ENCODE measurements around the gene EHBP1. TPM values are rescaled to one million over a fixed set of nuclear protein-coding genes. Genes with fewer than 3 reads are reported as not detected.

Gene EHBP1
- total RNA-seq, 1 donor from 2014 or later = 26.1 TPM

DNA sequence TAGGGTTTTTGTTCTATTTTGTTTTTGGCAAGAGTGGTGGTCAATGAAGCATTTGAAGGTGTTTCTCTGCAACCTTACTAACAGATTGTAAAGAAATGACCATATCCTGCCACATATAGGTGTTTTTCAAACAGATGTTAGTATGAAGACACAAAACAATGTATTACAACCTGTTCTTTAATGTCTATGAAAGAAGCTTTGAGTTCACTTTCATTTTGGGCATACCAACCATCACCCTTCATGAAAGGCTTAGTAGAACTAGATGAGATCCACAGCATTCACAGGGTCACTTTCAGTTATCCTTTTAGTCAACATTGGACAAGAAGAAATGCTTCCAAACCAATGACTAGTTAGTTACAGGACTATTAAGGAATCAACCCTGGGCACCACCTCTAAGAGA lies 95.1 kb downstream of the EHBP1 start:
- DNase-seq = no peak
- intact Hi-C loops (cut with DNase I) = no loop called here
- no peak for ATAC-seq (ENCODE audit: poor library complexity)

DNA sequence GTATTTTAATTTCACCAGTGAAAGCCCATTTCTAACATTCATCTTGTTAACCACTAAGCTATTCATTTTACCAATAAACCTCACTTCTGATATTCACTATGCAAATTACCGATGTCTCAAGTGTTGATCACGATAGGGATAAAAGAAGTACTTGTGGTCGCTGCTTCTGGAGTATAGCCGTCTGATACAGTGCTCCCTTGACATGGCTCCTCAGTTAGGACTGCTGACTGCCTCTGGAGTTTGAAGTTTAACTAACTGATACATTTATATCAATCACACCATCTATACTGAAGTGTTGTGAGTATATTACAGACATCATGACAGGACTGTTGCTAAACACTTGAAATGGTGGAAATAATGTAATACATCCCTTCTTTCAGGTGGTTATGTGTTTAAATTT lies 95.6 kb downstream of the EHBP1 start:
- no peak for ATAC-seq (ENCODE audit: poor library complexity)
- intact Hi-C loops (cut with DNase I) = no loop called here

DNA sequence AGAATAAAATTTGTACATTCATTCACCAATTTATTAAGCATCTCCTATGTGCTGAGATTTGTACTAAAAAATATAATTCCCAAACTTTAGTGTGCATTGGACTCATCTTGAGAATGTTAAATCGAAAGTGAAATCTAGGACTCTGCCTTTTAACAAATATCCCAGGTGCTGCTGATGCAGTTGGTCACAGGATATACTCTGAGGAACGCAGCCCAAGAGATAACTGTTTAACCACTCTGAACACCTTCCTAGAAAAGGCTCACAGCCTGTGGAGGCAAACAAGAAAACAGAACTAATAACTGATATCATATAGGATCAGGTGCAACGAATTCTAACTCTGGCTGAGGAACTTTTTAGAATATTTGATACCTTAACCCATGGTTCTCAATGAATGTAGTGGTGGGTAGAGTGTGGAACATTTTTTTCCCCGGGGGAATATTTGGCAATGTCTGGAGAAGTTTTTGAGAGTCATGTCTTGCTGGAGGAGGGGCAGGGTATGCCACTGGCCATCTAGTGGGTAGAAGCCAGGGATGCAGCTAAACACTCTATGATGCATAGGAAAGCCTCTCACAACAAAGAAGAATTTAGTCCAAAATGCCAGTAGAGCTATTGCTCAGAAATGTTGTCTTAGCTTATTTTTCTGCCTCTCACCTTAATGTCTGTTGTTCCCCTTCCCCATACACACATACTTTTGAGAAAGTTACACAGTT lies 96.5 kb downstream of the EHBP1 start:
- intact Hi-C loops (cut with DNase I) = no loop called here
- no peak for ATAC-seq (ENCODE audit: poor library complexity)
- DNase-seq = no peak

More for the DNA sequence above, 95.6 kb downstream of the EHBP1 start:
- no peak for DNase-seq

DNA sequence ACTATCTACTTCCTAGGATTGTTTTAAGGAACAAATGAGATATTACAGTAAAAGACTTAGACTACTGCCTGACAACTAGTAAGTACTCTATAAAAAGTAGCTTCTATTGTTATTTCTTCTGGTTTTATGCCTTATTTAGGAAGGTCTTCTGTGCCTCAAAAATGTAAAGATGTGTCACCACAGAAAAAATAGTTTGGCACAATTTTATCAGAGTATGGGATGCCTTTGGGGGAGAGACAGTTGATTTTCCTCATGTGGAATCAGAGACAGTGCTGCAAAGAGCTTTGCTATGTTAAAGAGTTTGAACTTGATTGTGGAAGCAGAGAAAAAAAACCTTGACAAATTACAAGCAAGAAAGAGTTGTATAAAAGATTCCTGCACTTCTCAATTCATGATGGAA lies 98.4 kb downstream of the EHBP1 start:
- no peak for ATAC-seq (ENCODE audit: poor library complexity)
- intact Hi-C loops (cut with DNase I) = no loop called here
- DNase-seq = no peak

DNA sequence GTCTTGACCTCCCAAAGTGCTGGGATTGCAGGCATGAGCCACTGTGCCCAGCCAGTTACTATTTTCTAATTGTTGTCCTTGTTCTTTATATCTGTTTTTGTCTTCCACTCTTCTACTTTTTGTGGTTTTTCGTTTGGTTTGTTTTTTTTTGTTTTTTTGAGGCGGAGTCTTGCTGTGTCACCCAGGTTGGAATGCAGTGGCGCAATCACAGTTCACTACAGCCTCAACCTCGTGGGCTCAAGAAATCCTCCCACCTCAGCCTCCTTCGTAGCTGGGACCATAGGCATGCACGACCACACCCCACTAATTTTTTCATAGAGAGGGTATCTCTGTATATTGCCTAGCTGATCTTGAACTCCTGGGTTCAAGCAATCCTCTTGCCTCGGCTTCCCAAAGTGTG lies 100.7 kb downstream of the EHBP1 start:
- intact Hi-C loops (cut with DNase I) = no loop called here
- DNase-seq = no peak
- ATAC-seq (ENCODE audit: poor library complexity) = no peak

DNA sequence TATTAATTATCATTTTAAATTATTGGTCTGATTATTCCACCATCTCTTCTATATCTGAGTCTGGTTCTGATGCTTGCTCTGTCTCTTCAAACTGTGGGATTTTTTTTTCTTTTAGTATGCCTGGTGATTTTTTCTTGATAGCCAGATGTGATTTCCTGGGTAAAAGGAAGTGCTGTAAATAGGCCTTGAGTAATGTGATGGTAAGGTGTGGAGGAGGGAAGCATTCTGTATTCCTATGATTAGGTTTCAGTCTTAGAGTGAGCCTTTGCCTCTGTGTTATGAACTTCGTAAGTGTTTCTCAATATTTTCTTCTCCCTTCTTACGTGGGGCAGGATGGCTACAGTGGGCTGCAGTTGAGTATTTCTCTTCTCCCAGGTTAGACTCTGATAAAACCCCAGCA lies 103.0 kb downstream of the EHBP1 start:
- intact Hi-C loops (cut with DNase I) = no loop called here
- ATAC-seq (ENCODE audit: poor library complexity) = no peak
- no peak for DNase-seq

DNA sequence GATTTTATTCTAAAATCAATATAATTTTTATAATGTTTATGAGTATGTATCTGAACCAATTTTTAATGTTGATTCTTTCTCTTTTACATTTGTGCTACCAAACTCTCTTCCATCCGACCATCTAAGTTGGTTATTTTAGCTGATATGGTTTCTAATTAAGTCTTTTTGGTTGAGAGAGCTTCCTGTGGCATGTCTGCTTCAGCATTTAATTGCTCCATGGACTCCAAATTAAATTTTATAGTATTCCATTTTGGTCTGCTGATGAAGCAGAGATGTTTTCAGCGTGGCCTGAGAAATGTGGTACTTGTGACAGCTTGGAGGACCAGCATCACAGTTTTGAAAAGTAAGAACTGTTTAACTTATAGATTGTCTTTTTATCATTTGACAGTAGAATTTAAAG lies 105.6 kb downstream of the EHBP1 start:
- DNase-seq = no peak
- no peak for ATAC-seq (ENCODE audit: poor library complexity)
- intact Hi-C loops (cut with DNase I) = no loop called here

DNA sequence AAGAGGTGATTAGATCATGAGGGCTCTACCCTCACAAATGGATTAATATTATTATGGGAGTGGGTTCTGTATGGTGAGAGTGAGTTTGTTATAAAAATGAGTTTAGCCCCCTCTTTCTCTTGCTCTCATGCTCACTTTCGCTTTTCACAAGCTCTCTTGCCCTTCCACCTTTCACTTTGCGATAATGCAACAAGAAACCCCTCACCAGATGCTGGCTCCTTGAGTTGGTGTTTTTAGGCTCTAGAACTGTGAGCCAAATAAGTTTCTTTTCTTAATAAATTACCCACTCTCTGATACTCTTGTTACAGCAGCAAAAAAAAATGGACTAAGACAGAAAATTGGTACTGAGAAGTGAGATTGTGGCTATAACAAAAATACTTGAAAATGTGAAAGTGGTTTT lies 106.5 kb downstream of the EHBP1 start:
- DNase-seq = no peak
- intact Hi-C loops (cut with DNase I) = no loop called here
- no peak for ATAC-seq (ENCODE audit: poor library complexity)

DNA sequence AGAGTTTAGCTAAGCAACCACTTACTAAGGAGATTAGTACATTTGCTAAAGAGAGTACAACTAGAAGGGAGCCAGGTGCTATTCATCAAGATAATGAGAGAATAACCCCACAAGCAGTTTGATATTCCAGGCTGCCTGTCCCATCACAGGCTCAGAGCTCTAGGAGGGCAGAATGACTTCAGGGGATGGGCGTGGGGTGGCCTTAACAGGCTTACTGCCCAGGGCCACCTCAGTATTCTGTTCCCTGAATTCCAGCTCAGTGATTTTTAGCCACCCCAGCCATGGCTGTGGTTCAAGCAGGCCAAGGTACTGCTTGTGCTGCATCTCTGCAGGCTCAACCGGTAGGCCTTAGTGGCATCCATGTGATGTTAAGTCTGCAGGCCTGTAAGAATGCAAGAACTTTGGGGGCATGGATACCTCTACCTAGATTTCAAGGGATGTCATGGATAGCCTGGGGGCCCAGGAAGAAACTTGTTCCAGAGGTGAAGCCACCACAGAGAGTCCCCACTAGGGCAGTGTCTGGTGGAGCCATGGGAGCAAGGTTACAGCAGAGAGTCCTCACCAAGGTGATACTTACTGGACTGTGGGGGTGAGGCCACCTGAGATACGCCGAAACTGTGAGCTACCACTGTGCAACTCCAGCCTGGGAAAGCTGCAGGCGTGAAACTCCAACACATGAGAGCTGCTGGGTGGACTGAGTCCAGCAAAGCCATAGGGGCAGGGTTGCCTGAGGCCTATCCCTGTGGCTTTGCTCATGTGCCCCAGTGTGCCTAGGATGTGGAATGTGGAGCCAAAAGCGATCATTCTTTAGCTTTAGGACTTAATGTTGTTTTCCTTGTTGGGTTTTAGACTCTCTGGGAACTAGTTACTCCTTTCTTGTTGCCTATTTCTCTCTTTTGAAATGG lies 107.7 kb downstream of the EHBP1 start:
- DNase-seq (no peak), ATAC-seq (ENCODE audit: poor library complexity) (no peak)
- intact Hi-C loops (cut with DNase I) = no loop called here

DNA sequence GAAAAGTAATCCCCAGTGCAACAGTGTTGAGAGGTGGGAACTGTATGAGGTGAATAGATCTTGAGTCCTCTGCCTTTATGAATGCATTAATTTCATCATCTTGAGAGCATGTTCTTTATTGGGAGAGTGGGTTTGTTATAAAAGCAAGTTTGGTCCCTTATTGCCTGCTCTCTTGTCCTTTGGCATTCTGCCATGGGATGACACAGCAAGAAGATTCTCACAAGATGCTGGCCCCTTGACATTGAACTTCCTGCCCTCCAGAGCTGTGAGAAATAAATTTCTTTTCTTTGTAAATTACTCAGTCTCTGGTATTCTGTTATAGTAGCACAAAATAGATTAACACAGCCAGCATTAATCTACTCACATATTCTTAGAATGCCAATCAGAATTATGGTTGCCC lies 108.6 kb downstream of the EHBP1 start:
- ATAC-seq (ENCODE audit: poor library complexity) (no peak), DNase-seq (no peak)
- intact Hi-C loops (cut with DNase I) = no loop called here

DNA sequence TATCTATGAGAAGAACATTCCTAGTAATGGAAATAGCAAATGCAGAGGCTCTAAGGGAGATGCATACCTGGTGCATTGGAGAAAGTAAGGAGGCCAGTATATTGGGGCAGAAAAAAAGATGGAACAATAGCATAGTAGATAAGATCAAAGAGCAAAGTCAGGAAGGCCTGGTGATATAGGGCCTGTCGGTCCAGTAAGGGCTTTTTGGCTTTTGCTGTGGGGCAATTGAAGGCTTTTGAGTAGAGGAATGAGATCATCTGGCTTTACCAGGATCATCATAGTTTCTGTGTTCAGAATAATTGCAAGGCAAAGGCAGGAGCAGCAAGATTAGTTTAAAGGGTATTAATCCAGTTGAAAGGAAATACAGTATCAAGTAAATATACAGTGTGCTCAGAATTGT lies 111.8 kb downstream of the EHBP1 start:
- no peak for ATAC-seq (ENCODE audit: poor library complexity)
- no peak for DNase-seq
- intact Hi-C loops (cut with DNase I) = no loop called here

DNA sequence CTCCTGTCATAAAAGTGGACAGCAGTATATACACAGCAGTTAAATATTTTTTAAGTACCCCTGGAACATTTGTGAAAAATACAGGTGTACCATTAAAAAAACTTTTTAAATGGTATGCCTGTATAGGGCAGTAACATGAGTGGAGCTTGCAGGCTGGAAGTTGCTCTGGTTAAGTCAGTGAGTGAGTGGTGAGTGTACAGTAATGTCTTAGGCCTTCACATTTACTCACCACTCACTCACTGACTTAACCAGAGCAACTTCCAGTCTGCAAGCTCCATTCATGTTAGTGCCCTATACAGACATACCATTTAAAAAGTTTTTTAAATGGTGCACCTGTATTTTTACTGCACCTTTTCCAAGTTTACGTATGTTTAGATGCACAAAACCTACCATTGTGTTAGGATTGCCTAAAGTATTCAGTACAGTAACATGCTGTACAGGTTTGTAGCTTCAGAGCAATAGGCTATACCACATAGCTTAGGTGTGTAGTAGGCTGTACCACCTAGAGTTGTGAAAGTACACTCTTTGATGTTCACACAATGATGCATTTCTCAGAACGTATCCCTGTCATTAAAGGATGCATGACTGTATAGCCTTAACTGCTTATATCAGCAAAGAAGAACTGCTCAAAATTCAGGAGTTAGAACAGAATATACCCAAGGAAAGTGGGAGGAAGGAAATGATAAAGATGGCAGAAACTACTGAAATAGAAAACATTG lies 112.6 kb downstream of the EHBP1 start:
- intact Hi-C loops (cut with DNase I) = no loop called here
- ATAC-seq (ENCODE audit: poor library complexity) (no peak), DNase-seq (no peak)

DNA sequence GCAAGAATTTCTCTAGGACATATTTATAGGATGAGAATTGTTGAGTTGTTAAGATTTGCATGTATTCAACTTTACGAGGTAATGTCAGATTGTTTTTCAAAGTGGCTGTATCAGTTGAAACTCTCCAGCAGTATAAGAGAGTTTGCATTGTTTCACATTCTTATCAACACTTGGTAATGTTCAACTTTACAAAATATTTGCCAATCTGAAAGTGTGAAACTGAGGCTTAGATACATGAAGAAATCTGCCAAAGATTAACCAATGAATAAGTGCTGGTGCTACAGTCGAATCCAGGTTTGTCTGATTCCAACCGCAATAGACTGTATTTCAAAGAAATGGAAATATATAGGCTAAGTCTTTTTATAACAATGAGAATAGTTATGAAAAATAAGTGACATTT lies 117.0 kb downstream of the EHBP1 start:
- ATAC-seq (ENCODE audit: poor library complexity) (no peak), DNase-seq (no peak)
- intact Hi-C loops (cut with DNase I) = no loop called here

DNA sequence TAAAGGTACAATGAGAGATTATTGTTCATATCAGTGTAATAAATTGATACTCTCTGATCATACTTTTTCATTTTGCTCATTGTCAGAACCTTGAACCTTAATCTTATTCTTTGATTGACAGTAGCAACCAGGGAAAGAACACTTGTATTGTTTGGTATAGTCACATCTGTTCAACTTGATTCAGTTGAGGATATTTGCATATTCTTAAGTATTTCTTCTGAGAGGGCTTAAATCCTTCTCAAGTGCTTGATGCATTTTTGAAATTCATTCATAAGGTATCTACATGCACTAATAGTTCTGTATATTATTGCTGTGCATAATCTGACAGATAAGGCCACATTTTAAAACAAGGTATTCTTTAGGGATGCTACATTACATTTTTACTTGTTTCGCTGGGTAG lies 118.9 kb downstream of the EHBP1 start:
- intact Hi-C loops (cut with DNase I) = no loop called here
- ATAC-seq (ENCODE audit: poor library complexity) (no peak), DNase-seq (no peak)

DNA sequence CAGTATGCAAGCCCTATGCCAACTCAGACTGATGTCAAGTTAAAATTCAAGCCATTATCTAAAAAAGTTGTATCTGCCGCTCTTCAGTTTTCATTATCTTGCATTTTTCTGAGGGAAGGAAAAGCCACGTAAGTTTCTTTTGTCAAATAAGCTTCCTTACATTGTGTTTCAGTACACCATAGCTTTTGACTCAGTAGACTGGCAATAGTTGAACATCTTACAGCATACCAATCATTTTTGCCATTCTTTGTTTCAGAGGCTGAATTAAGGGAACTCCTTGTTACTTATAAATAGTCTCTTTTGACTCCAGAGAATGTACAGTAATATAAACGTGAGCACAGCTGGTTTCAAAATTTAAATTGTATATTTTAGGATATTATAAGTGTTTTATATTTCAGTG lies 120.6 kb downstream of the EHBP1 start:
- peak; percentile 18 for ATAC-seq (ENCODE audit: poor library complexity)
- DNase-seq = no peak
- intact Hi-C loops (cut with DNase I) = no loop called here

DNA sequence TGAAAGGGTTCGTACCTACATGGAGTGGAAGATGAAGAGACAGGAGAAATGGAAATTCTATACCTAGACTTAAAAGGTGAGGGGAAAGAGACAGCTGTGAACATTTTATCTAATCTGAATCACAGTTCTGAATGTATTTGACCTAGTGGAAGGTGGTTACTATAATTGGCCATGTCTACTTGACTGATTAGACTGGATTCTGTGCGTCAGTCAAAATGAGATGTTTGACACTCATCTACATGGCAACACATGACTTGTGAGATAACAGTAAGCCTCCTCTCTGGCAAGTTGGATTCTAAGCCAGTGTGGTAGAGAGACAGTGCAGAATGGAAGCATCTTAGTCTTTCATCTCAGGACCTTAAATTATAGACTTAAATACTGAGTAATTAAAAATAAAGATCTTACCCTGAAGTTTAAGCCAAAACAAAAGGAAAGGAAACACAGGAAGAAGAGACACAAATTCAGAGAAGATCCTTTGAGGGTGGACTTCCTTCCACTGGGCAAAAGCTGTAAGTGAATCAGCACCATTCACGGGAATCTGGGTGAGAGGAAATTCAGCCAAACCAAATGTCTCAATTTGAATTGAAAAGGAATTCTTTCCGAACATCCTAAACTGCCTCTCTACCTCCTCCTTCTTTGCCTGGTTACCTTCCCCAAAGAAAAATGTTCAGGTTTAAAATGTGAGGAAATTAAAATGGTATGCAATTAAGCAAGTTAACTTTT lies 121.6 kb downstream of the EHBP1 start:
- DNase-seq (no peak), ATAC-seq (ENCODE audit: poor library complexity) (no peak)
- intact Hi-C loops (cut with DNase I) = no loop called here

DNA sequence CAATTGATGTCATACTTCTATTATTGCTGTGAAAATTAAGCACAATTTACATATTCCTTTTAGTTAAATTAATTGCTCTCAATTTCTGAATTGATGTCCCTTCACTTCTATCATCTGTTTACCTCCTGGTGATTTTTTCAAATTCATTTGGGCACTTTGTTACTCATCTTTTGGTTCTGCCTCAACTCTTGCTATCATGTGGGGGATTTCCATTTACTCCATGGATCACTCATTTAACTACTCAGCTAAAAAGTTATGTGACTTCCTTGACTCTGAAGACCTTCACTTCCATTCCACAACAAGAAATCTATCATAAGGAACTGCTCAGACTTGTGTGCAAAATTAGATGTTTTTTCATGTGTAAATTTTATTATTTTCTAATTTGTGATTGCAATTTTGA lies 126.2 kb downstream of the EHBP1 start:
- no peak for DNase-seq
- intact Hi-C loops (cut with DNase I) = no loop called here
- no peak for ATAC-seq (ENCODE audit: poor library complexity)

DNA sequence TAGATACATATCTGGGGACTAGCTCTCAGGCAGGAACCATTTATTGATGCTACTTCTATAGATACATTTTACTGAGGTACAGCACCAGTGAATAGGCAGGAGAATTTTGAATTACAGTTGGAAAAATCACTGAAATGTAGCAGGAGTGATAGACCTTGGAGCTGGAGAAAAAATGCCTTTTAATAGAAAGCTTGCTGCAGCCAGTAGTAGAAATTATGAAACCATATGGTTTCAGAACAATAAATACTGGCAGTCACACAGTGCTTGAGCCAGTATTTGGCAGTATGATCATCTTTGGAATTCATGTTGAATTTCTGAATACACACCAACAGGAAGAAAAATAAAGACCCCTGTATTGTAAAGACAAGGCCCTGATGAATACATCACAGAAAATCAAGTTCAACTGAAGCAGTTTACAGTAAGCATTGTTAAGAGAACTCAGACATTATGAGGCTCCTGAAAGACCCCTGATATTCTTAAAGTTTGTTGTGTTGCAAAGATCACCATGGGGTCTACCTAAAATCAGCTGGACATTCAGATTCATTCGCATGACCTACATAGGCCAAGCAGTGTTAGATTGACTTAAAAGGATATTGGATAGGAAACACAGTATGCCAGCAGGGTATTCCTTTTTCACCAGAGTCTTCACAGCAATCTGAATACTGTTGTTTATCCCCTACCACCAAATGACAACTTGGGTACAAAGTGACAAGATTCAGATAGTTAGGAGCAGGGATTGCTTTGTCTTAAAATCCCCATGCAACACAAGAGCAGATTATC lies 139.0 kb downstream of the EHBP1 start:
- intact Hi-C loops (cut with DNase I) = no loop called here
- no peak for DNase-seq
- no peak for ATAC-seq (ENCODE audit: poor library complexity)
